ENCODE measurements around the gene CCDC160. TPM values are rescaled to one million over a fixed set of nuclear protein-coding genes. Genes with fewer than 3 reads are reported as not detected.

Gene CCDC160
- total RNA-seq, 1 donor from 2014 or later = 0.69 TPM

GRCh38 chrX:134287346-134287745 lies 50.4 kb downstream of the CCDC160 start:
- Mint-ChIP-seq H3K9me3 (ENCODE audit: unreplicated experiment) (peaks cover 2% of the 10 kb centered on the region), H3K27me3 (ENCODE audit: unreplicated experiment) (no peaks in the 10 kb centered on the region), H3K36me3 (ENCODE audit: unreplicated experiment) (peaks cover 4% of the 10 kb centered on the region), H3K4me3 (ENCODE audit: unreplicated experiment) (no peak overlapping the region), H3K27ac (ENCODE audit: unreplicated experiment) (no peak overlapping the region), H3K4me1 (ENCODE audit: low read depth, unreplicated experiment) (no peaks in the 10 kb centered on the region)
- no peak for TF ChIP-seq CTCF (IDR thresholded peaks at IDR 0.05; ENCODE audit: partially characterized antibody, unreplicated experiment)
- no peak for DNase-seq

GRCh38 chrX:134294548-134294947 lies 57.6 kb downstream of the CCDC160 start:
- Mint-ChIP-seq H3K4me3 (ENCODE audit: unreplicated experiment) (no peak overlapping the region), H3K9me3 (ENCODE audit: unreplicated experiment) (no peaks in the 10 kb centered on the region), H3K27ac (ENCODE audit: unreplicated experiment) (no peak overlapping the region), H3K4me1 (ENCODE audit: low read depth, unreplicated experiment) (no peaks in the 10 kb centered on the region), H3K36me3 (ENCODE audit: unreplicated experiment) (no peaks in the 10 kb centered on the region), H3K27me3 (ENCODE audit: unreplicated experiment) (no peaks in the 10 kb centered on the region)
- DNase-seq = no peak
- TF ChIP-seq CTCF (IDR thresholded peaks at IDR 0.05; ENCODE audit: partially characterized antibody, unreplicated experiment) = no peak

Other genes starting within 250 kb of the CCDC160 start
- 65.7 TPM for gene PHF6, start 136.1 kb downstream of the CCDC160 start, total RNA-seq (ENCODE audit: unreplicated experiment)
- 12.1 TPM for gene HPRT1, start 223.0 kb downstream of the CCDC160 start, total RNA-seq (ENCODE audit: unreplicated experiment)

All from glutamatergic neuron (in vitro differentiated cells).